K562 (cell line): Measurements from ENCODE around the gene UBE2E2. TPM values are rescaled to one million over a fixed set of nuclear protein-coding genes. Genes with fewer than 3 reads are reported as not detected.

Experiments
- ATAC-seq: fragments of 200-7000 bp; cut with Tn5 transposase; 3 replicates; pipeline ENCODE4 v1.9.1; 2020; ENCODE audit warnings: moderate library complexity
- BruUV-seq: library from RNA; stranded (reverse); fragments of 400-500 nt; replicated peaks from 2 replicates; lab custom pipeline; 2021; lab: Mats Ljungman, UMichigan
- CTCF ChIA-PET: fragments of 300-600 bp; formaldehyde crosslinking; extraction: SDS; loops from one replicate; lab custom pipeline; 2021; ENCODE audit warnings: low intra/inter-chr PET ratio; lab: Yijun Ruan, JAX
- POLR2A ChIA-PET: fragments of 300-600, 350-650 bp; sonication (Branson Sonifier 250); formaldehyde crosslinking; extraction: SDS; loops from one replicate; lab custom pipeline; 2021; ENCODE audit warnings: antibody characterized with exemption, inconsistent platforms; lab: Yijun Ruan, JAX
- DNase-seq, 4 experiments: peaks; one replicate each; pipeline versions ENCODE4 v3.0.0 to v3.0.0-alpha.2; 2011 to 2018; ENCODE audit warnings: low spot score in 3 of 4, mixed read lengths in 3 of 4; ENCODE audit errors: extremely low read depth in 1 of 4
- FAIRE-seq: peaks from 2 replicates; lab custom pipeline; 2011; peaks lifted over from hg19 to GRCh38; lab: Jason Lieb, UNC
- H2AFZ ChIP-seq: 2 replicates; pipeline ENCODE4 v1.6.0; 2011; ENCODE audit warnings: low read depth, low read length, control low read depth, inconsistent platforms
- H3K27ac ChIP-seq: fragments of 200-600 bp; 3 replicates; pipeline ENCODE4 v1.8.0; 2011; ENCODE audit warnings: low read depth, mild to moderate bottlenecking, control low read depth, inconsistent platforms, low read length, moderate library complexity, mixed read lengths; ENCODE audit errors: extremely low read depth
- H3K27me3 ChIP-seq, 2 experiments: fragments of 300-600 bp in 1 of 2; 2 replicates in 1 of 2; 3 replicates in 1 of 2; pipeline versions ENCODE4 v1.6.0 to v1.8.0; 2011; ENCODE audit warnings: inconsistent platforms in 2 of 2, low read length in 2 of 2, mild to moderate bottlenecking in 1 of 2, mixed read lengths in 1 of 2, moderate library complexity in 1 of 2; ENCODE audit not compliant: control insufficient read depth in 2 of 2, insufficient read depth in 2 of 2
- H3K36me3 ChIP-seq: fragments of 300-600 bp; 3 replicates; pipeline ENCODE4 v1.8.0; 2011; ENCODE audit warnings: mild to moderate bottlenecking, low read length, inconsistent platforms; ENCODE audit not compliant: control insufficient read depth, insufficient read depth
- H3K4me1 ChIP-seq, 2 experiments: fragments of 200-600 bp in 1 of 2; replicated peaks in 1 of 2; 2 replicates in 1 of 2; 3 replicates in 1 of 2; pipeline versions ENCODE4 v1.5.1 to v1.8.0; 2011; ENCODE audit warnings: inconsistent platforms in 2 of 2, low read length in 2 of 2, mild to moderate bottlenecking in 1 of 2, mixed read lengths in 1 of 2, moderate library complexity in 1 of 2; ENCODE audit not compliant: control insufficient read depth in 2 of 2, insufficient read depth in 2 of 2
- H3K4me2 ChIP-seq: 2 replicates; pipeline ENCODE4 v1.6.1; 2011; ENCODE audit warnings: low read length, control low read depth, inconsistent platforms, mixed read lengths; ENCODE audit not compliant: insufficient read depth
- H3K4me3 ChIP-seq: fragments of 200-600 bp; sonication (generic), shearing (Covaris generic); 2 replicates; pipeline ENCODE4 v1.5.1; 2016; ENCODE audit warnings: control low read depth, inconsistent platforms
- H3K79me2 ChIP-seq: fragments of 200-600 bp; 3 replicates; pipeline ENCODE4 v1.8.0; 2011; ENCODE audit warnings: low read length, inconsistent platforms; ENCODE audit not compliant: control insufficient read depth, insufficient read depth
- H3K9ac ChIP-seq, 2 experiments: 2 replicates each; pipeline versions ENCODE4 v1.6.0 to v1.6.1; 2011; ENCODE audit warnings: low read depth in 2 of 2, low read length in 2 of 2, control low read depth in 1 of 2, inconsistent platforms in 1 of 2, mild to moderate bottlenecking in 1 of 2, mixed read lengths in 1 of 2; ENCODE audit not compliant: insufficient read depth in 1 of 2
- H3K9me1 ChIP-seq: one replicate; pipeline ENCODE4 v1.6.0; 2011; ENCODE audit warnings: inconsistent platforms, mild to moderate bottlenecking, low read length, moderate library complexity; ENCODE audit not compliant: control insufficient read depth, insufficient read depth
- H3K9me3 ChIP-seq: replicated peaks from 2 replicates; pipeline ENCODE4 v1.5.1; 2011; ENCODE audit warnings: low read depth, low read length, inconsistent platforms; ENCODE audit not compliant: control insufficient read depth, insufficient read depth
- H4K20me1 ChIP-seq: replicated peaks from 2 replicates; pipeline ENCODE4 v1.6.1; 2011; ENCODE audit warnings: low read length, inconsistent platforms, mixed read lengths; ENCODE audit not compliant: control insufficient read depth, insufficient read depth
- DIDO1 ChIP-seq: fragments of 450-650 bp; IDR thresholded peaks from 2 replicates; pipeline ENCODE4 v1.6.1; 2016; ENCODE audit warnings: low read depth, missing biosample characterization, missing genetic modification characterization
- HNRNPH1 ChIP-seq: fragments of 200-400 bp; formaldehyde crosslinking; optimal IDR thresholded peaks from 2 replicates; pipeline ENCODE3; 2017; ENCODE audit warnings: low read depth, mild to moderate bottlenecking, low read length, moderate library complexity
- ILK ChIP-seq: fragments of 450-650 bp; IDR thresholded peaks from 2 replicates; pipeline ENCODE4 v1.6.1; 2016; ENCODE audit warnings: missing genetic modification characterization, low read depth, mild to moderate bottlenecking, missing compliant biosample characterization, moderate library complexity, borderline replicate concordance
- NBN ChIP-seq: fragments of 450-650 bp; IDR thresholded peaks from 2 replicates; pipeline ENCODE4 v1.6.1; 2016; ENCODE audit warnings: low read depth, mild to moderate bottlenecking
- XRCC3 ChIP-seq: fragments of 450-650 bp; IDR thresholded peaks from 2 replicates; pipeline ENCODE4 v1.6.1; 2017; ENCODE audit warnings: mild to moderate bottlenecking, moderate library complexity
- ZBTB8A ChIP-seq: fragments of 450-650 bp; IDR thresholded peaks from 2 replicates; pipeline ENCODE4 v1.6.1; 2018; ENCODE audit warnings: mild to moderate bottlenecking, moderate library complexity; ENCODE audit not compliant: partially characterized antibody
- ZNF644 ChIP-seq: fragments of 200-800 bp; sonication (Bioruptor generic); IDR thresholded peaks from 2 replicates; pipeline ENCODE4 v1.6.1; 2016; ENCODE audit warnings: low read depth, missing genetic modification characterization, missing compliant biosample characterization
- WGBS: fragments of 100-300 bp; shearing (Covaris generic); methylation state at CpG from one replicate; pipeline ENCODE4 v1.1.6; 2016; ENCODE audit warnings: low coverage, mixed read lengths; ENCODE audit not compliant: insufficient coverage; ENCODE audit errors: missing lambda C conversion rate; 5-methylcytosine and 5-hydroxymethylcytosine counted together
- in situ Hi-C: fragments of 300-500 bp; cut with MboI; formaldehyde crosslinking; loops from 4 replicates; pipeline ENCODE4 v1.15.0; 2018; ENCODE audit warnings: inconsistent platforms, mixed read lengths
- intact Hi-C: fragments of 100-400 bp; cut with micrococcal nuclease; formaldehyde crosslinking; loops from 2 replicates; pipeline ENCODE4 v1.14.2; 2022
- polyA plus RNA-seq, 8 experiments: library from polyadenylated mRNA; depleted of rRNA in 4 of 8; stranded (reverse) in 5 of 8; unstranded in 3 of 8; fragments of >200 nt; fragmentation: Nextera tagmentation in 2 of 8; fragmentation: Illumina TruSeq in 1 of 8; extraction: Ambion mirVana in 2 of 8; extraction: Trizol in 1 of 8; gene quantifications; 2 replicates each; pipeline versions ENCODE4 v1.2.1 to v1.2.3, GENCODE V29; 2011 to 2014; ENCODE audit warnings: inconsistent platforms in 1 of 8, missing spikeins in 1 of 8
- total RNA-seq, 7 experiments: library from RNA; depleted of rRNA in 6 of 7; stranded (reverse); fragments of >200 nt in 6 of 7; fragmentation: Illumina TruSeq in 2 of 7; extraction: Trizol in 2 of 7; gene quantifications; 2 replicates each; pipeline versions ENCODE4 v1.2.1 to v1.2.3, GENCODE V29; 2011 to 2021; ENCODE audit warnings: low replicate concordance in 1 of 7
- TF ChIP-seq, protein P1 (sequence below): sonication (generic); formaldehyde crosslinking; IDR thresholded peaks from 2 replicates; pipeline ENCODE4 v1.8.0; 2022; ENCODE audit warnings: missing genetic modification reagents, mild to moderate bottlenecking, moderate library complexity, borderline replicate concordance
- TF ChIP-seq, protein P2 (sequence below): fragments of 250-450 bp; sonication (Bioruptor Pico); IDR thresholded peaks from 2 replicates; pipeline ENCODE4 v1.4.0; 2020; ENCODE audit warnings: mild to moderate bottlenecking, moderate library complexity
- TF ChIP-seq, protein P3 (sequence below): fragments of 200-800 bp; sonication (Bioruptor generic); IDR thresholded peaks from 2 replicates; pipeline ENCODE4 v1.6.1; 2017; ENCODE audit warnings: missing genetic modification characterization, missing compliant biosample characterization

The UBE2E2 gene
- total and polyA plus RNA-seq, 9 of the 15 experiments (the other 6 are each of a cell fraction or from before 2014, with no cell fraction given): 0.22 to 5.1 (median 1.9) TPM

DNA sequence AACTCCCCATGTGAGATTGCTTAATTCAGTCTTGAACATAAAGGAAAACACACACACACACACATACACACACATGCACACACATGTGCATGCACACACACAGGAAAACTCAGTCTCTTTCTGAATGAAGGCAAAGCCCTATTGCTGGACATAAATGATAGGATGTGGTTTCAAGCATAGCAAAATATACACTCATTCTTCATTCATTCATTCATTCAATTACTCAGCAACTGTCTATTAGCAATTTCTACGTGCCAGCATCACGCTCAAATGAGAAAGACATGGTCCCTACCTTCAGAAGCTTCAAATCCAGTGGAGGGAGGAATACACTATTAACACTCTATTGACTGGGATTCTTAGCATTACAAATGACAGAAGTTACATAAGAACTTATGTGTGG is 41.8 kb upstream of the UBE2E2 start:
- WGBS: 3% methylated on average over 2 of the region's 2 CpGs
- POLR2A ChIA-PET: no interaction called here
- no peak overlapping the region for H3K9ac ChIP-seq
- intact Hi-C loops (no loop called here), in situ Hi-C loops (no loop called here)
- no peak overlapping the region for H3K27ac ChIP-seq
- no peak overlapping the region for H2AFZ ChIP-seq
- no peaks in the 10 kb centered on the region for H3K9me1 ChIP-seq
- no peak overlapping the region for H3K4me2 ChIP-seq
- H3K79me2 ChIP-seq: no peaks in the 10 kb centered on the region
- H3K36me3 ChIP-seq: no peaks in the 10 kb centered on the region
- H3K4me1 ChIP-seq: no peaks in the 10 kb centered on the region
- no TSS peak for BruUV-seq
- no peaks in the 10 kb centered on the region for H4K20me1 ChIP-seq
- CTCF ChIA-PET: no interaction called here
- DNase-seq: no peak
- no peaks in the 10 kb centered on the region for H3K9me3 ChIP-seq
- FAIRE-seq: no peak
- H3K4me3 ChIP-seq: no peak overlapping the region
- ATAC-seq: no peak
- H3K27me3 ChIP-seq: no peaks in the 10 kb centered on the region
- TF ChIP-seq XRCC3: no peak
- TF ChIP-seq HNRNPH1: no peak
- TF ChIP-seq, protein P1, sequence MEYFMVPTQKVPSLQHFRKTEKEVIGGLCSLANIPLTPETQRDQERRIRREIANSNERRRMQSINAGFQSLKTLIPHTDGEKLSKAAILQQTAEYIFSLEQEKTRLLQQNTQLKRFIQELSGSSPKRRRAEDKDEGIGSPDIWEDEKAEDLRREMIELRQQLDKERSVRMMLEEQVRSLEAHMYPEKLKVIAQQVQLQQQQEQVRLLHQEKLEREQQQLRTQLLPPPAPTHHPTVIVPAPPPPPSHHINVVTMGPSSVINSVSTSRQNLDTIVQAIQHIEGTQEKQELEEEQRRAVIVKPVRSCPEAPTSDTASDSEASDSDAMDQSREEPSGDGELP (CRISPR knock-in tag): no peak
- TF ChIP-seq NBN: no peak
- no peak for TF ChIP-seq ILK (tag)
- TF ChIP-seq DIDO1: no peak
- TF ChIP-seq, protein P2, sequence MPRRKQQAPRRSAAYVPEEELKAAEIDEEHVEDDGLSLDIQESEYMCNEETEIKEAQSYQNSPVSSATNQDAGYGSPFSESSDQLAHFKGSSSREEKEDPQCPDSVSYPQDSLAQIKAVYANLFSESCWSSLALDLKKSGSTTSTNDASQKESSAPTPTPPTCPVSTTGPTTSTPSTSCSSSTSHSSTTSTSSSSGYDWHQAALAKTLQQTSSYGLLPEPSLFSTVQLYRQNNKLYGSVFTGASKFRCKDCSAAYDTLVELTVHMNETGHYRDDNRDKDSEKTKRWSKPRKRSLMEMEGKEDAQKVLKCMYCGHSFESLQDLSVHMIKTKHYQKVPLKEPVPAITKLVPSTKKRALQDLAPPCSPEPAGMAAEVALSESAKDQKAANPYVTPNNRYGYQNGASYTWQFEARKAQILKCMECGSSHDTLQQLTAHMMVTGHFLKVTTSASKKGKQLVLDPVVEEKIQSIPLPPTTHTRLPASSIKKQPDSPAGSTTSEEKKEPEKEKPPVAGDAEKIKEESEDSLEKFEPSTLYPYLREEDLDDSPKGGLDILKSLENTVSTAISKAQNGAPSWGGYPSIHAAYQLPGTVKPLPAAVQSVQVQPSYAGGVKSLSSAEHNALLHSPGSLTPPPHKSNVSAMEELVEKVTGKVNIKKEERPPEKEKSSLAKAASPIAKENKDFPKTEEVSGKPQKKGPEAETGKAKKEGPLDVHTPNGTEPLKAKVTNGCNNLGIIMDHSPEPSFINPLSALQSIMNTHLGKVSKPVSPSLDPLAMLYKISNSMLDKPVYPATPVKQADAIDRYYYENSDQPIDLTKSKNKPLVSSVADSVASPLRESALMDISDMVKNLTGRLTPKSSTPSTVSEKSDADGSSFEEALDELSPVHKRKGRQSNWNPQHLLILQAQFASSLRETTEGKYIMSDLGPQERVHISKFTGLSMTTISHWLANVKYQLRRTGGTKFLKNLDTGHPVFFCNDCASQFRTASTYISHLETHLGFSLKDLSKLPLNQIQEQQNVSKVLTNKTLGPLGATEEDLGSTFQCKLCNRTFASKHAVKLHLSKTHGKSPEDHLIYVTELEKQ: no peak
- no peak for TF ChIP-seq ZBTB8A
- TF ChIP-seq, protein P3, sequence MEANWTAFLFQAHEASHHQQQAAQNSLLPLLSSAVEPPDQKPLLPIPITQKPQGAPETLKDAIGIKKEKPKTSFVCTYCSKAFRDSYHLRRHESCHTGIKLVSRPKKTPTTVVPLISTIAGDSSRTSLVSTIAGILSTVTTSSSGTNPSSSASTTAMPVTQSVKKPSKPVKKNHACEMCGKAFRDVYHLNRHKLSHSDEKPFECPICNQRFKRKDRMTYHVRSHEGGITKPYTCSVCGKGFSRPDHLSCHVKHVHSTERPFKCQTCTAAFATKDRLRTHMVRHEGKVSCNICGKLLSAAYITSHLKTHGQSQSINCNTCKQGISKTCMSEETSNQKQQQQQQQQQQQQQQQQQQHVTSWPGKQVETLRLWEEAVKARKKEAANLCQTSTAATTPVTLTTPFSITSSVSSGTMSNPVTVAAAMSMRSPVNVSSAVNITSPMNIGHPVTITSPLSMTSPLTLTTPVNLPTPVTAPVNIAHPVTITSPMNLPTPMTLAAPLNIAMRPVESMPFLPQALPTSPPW (CRISPR knock-in tag): no peak
- no peak for TF ChIP-seq ZNF644 (tag)
